AG09309 (cell line): ENCODE results near the gene POLK.
"Not testable (repeated sequence)": the region's sequence is repeated elsewhere in the genome, so short reads cannot be mapped to it uniquely, and the experiment has no call there.

ENCODE experiments used
- DNase-seq: peaks from one replicate; pipeline ENCODE4 v3.0.0-alpha.2; 2010; ENCODE audit warnings: low read depth
- H3K4me3 ChIP-seq: 2 replicates; pipeline ENCODE4 v1.5.1; 2011; ENCODE audit warnings: mild to moderate bottlenecking, low read depth, low read length, moderate library complexity; ENCODE audit not compliant: control insufficient read depth
- CTCF ChIP-seq: IDR thresholded peaks from 2 replicates; pipeline ENCODE4 v1.5.1; 2011; ENCODE audit warnings: mild to moderate bottlenecking, low read depth, low read length, inconsistent platforms; ENCODE audit not compliant: insufficient read depth, control insufficient read depth; ENCODE audit errors: missing control alignments

The POLK gene

GRCh38 chr5:75526070-75526469 is 14.4 kb downstream of the POLK start:
- TF ChIP-seq CTCF, result no peak
- no peak overlapping the region for H3K4me3 ChIP-seq
- DNase-seq, result no peak

- no peak for TF ChIP-seq CTCF
- DNase-seq, result no peak
- no peak overlapping the region for H3K4me3 ChIP-seq
Measured at GRCh38 chr5:75529185-75529584, 17.5 kb downstream of the POLK start.

- no peak overlapping the region for H3K4me3 ChIP-seq
- no peak for DNase-seq
- TF ChIP-seq CTCF, result no peak
Measured at GRCh38 chr5:75532190-75532589, 20.5 kb downstream of the POLK start.

- not testable (repeated sequence) for H3K4me3 ChIP-seq
- peak; percentile 39 for DNase-seq
Measured at GRCh38 chr5:75533716-75534115, 22.0 kb downstream of the POLK start.

GRCh38 chr5:75534734-75535133 is 23.0 kb downstream of the POLK start:
- DNase-seq, result no peak
- no peak for TF ChIP-seq CTCF
- no peak overlapping the region for H3K4me3 ChIP-seq

- DNase-seq, result no peak
- no peak for TF ChIP-seq CTCF
- H3K4me3 ChIP-seq, result no peak overlapping the region
Measured at GRCh38 chr5:75536147-75536546, 24.5 kb downstream of the POLK start.

- no peak for DNase-seq
- H3K4me3 ChIP-seq, result no peak overlapping the region
- no peak for TF ChIP-seq CTCF
Measured at GRCh38 chr5:75536694-75537360, 25.1 kb downstream of the POLK start.
